RWPE1 (cell line): Measurements from ENCODE around the gene CTNNA2.

ENCODE experiments used
- CTCF ChIA-PET: fragments of 350-600 bp; sonication (Branson Sonifier 250); formaldehyde crosslinking; extraction: SDS; loops from one replicate; lab custom pipeline; 2021; lab: Yijun Ruan, JAX
- POLR2A ChIA-PET: fragments of 400-600 bp; formaldehyde crosslinking; extraction: SDS; loops from one replicate; lab custom pipeline; 2020; ENCODE audit warnings: antibody characterized with exemption; ENCODE audit not compliant: low non-redundant PET; lab: Yijun Ruan, JAX
- DNase-seq: peaks from one replicate; pipeline ENCODE4 v3.0.0; 2012; ENCODE audit warnings: low spot score
- H3K27ac ChIP-seq: fragments of 450-650 bp; 2 replicates; pipeline ENCODE4 v1.5.1; 2017
- TF ChIP-seq, protein P1 (sequence below): fragments of 450-650 bp; conservative IDR thresholded peaks from 2 replicates; pipeline ENCODE4 v1.5.1; 2017; ENCODE audit warnings: low read depth, mild to moderate bottlenecking

The CTNNA2 gene

GRCh38 chr2:80515964-80516363, 1003.1 kb downstream of the CTNNA2 start:
- ChIA-PET CTCF (no interaction called here), POLR2A (no interaction called here)
- no peak for DNase-seq
- H3K27ac ChIP-seq = no peak overlapping the region
- TF ChIP-seq, protein P1, sequence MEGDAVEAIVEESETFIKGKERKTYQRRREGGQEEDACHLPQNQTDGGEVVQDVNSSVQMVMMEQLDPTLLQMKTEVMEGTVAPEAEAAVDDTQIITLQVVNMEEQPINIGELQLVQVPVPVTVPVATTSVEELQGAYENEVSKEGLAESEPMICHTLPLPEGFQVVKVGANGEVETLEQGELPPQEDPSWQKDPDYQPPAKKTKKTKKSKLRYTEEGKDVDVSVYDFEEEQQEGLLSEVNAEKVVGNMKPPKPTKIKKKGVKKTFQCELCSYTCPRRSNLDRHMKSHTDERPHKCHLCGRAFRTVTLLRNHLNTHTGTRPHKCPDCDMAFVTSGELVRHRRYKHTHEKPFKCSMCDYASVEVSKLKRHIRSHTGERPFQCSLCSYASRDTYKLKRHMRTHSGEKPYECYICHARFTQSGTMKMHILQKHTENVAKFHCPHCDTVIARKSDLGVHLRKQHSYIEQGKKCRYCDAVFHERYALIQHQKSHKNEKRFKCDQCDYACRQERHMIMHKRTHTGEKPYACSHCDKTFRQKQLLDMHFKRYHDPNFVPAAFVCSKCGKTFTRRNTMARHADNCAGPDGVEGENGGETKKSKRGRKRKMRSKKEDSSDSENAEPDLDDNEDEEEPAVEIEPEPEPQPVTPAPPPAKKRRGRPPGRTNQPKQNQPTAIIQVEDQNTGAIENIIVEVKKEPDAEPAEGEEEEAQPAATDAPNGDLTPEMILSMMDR = no peak

DNA sequence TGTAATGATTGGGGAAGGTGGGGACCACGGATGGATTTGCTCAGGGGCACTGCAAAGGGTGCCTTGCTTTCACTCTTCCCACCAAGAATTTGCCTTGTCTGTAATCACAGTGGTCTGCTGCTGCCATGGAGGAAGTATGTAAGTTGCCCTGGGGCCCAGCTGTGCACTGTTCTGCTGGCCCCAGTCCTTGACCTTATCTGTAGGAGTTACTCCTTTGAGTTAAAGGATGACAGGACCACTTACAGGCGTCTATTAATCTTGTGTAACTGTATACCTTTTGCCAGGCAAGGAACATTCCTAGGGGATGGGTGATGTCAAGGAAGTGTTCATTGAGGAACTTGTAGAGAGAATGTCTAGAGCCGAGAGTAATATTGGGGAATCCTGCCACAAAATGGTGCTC, 1004.5 kb downstream of the CTNNA2 start:
- no peak overlapping the region for H3K27ac ChIP-seq
- POLR2A ChIA-PET = no interaction called here
- CTCF ChIA-PET = no interaction called here
- TF ChIP-seq, protein P1 = no peak
- no peak for DNase-seq

DNA sequence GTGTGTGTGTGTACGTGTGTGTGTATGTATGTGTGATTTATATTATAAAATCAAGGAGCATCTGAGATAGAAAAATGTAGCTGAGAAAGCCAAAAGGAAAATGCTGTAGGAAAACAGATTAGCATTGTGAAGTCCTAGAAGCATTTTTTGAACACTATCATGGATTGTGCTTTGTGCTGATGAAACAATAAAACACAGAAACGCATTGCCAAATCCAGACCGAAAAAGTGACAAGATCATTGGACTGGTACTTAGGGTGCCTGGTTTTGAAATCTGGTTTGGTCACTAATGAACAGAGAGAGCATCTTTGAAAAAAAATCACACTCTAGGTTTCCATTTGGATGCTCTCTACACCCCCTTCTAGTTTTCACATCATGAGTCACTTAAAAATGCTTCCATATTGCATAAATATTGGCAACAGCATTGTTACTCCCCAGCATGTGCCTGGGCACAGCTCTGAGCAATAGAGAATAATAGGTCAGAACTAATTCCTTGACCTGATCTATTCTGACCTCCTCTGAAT, 1006.3 kb downstream of the CTNNA2 start:
- H3K27ac ChIP-seq = no peak overlapping the region
- DNase-seq = no peak
- POLR2A ChIA-PET = no interaction called here
- TF ChIP-seq, protein P1 = no peak
- CTCF ChIA-PET = interaction anchor here (0.6 kb wide), 3 partner anchors 145 to 493 kb away, joined by 3 to 5 read pairs (median 4); no protein-coding TSS in a partner anchor

DNA sequence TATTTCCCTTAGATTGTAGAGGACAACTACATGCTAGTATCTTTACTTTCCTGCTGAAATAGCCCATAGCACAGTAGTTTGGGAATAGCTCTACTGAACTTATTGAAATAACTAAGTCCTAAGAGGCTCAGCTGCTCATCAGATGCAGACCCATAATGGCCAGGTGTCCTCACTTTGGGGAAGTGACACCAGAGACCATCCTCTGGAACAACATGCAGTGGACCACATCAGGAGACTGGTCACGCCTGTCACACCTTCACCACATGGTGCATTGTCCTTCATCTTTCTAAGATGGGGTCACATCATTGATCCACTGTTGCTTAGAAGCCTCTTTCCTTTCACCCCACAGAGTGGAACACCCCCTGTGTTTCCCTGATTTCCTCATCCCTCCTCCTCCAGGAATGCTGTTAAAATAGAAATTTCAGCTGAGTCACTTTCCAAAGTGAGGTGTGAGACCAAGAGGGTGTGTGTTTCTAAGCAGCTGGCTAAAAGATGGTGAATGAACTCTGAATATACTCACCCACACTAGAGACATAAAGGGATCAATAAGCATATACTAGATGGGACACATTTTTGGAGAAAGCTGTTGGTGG, 1006.9 kb downstream of the CTNNA2 start:
- POLR2A ChIA-PET = no interaction called here
- CTCF ChIA-PET = interaction anchor here (0.6 kb wide), 1 partner anchor 144 kb away, joined by 5 read pairs; no protein-coding TSS in a partner anchor
- TF ChIP-seq, protein P1 = no peak
- DNase-seq = no peak
- H3K27ac ChIP-seq = no peak overlapping the region

GRCh38 chr2:80525152-80525551, 1012.3 kb downstream of the CTNNA2 start:
- DNase-seq = no peak
- TF ChIP-seq, protein P1 = no peak
- POLR2A ChIA-PET = no interaction called here
- CTCF ChIA-PET = interaction anchor here (0.8 kb wide), 1 partner anchor 481 kb away, joined by 8 read pairs; no protein-coding TSS in a partner anchor
- H3K27ac ChIP-seq = no peak overlapping the region

DNA sequence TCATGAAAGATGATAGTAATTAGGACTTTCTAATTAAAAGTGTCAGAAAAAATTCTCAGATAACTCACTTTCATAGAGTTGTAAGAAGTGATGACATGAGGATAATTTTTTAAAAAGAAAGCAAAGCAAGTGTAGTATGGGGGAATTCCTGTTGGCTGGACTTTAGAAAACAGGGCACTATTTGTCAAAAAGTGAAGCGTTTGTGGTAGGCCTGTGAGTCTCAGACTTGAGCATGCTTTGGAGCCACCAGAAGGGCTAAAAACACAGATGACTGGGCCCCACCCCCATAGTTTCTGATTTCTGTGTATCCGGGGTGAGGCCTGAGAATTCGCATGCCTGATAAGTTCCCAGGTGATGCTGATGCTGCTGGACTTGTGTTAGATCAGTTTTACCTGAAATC, 1014.3 kb downstream of the CTNNA2 start:
- TF ChIP-seq, protein P1 = no peak
- POLR2A ChIA-PET = no interaction called here
- CTCF ChIA-PET = interaction anchor here (0.5 kb wide), 1 partner anchor 75 kb away, joined by 4 read pairs; no protein-coding TSS in a partner anchor
- DNase-seq = no peak
- H3K27ac ChIP-seq = no peak overlapping the region
